ENCODE results near the gene ZNF580.
A peak's percentile ranks its signal among the peaks of the same experiment; 100 is the strongest.

Gene ZNF580

DNA sequence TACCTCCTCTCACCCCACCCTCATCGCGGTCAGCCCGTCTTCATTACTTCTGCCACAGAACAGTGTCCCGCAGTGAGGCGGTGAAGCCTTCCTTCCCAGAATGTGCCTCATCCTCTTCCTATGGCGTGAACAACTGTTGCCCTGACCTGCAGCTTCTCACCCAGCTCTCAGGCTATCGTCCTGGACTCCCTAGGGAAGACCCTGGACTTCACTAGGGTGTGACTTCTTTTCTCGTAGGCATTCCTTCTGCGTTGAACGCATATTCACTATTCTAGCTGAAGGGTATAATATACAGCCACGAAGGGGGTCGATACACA, 34.4 kb upstream of the ZNF580 start:
- DNase-seq (ENCODE audit: low read depth): no peak

- no peak for DNase-seq (ENCODE audit: low read depth)
Observed at GRCh38 chr19:55606817-55607216, 34.0 kb upstream of the ZNF580 start.

DNA sequence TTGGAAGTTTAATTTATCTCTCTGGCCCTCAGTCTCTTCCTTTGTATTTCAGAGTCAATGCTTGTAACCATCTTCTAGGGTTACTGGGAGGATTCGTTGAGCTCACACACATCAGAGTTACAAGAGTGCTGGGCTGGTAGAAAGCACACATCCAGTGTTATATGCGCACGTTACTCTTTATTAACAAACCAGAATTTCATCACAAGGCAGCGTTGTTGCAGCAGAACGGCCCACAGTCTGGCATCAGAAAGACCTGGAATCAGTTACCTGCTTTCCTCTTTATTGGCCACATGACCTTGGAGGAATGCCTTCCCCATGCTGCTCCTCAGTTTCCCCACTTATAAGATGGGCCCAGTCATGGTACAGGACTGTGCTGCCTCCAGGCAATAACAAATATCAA, 31.5 kb upstream of the ZNF580 start:
- DNase-seq (ENCODE audit: low read depth): no peak

DNA sequence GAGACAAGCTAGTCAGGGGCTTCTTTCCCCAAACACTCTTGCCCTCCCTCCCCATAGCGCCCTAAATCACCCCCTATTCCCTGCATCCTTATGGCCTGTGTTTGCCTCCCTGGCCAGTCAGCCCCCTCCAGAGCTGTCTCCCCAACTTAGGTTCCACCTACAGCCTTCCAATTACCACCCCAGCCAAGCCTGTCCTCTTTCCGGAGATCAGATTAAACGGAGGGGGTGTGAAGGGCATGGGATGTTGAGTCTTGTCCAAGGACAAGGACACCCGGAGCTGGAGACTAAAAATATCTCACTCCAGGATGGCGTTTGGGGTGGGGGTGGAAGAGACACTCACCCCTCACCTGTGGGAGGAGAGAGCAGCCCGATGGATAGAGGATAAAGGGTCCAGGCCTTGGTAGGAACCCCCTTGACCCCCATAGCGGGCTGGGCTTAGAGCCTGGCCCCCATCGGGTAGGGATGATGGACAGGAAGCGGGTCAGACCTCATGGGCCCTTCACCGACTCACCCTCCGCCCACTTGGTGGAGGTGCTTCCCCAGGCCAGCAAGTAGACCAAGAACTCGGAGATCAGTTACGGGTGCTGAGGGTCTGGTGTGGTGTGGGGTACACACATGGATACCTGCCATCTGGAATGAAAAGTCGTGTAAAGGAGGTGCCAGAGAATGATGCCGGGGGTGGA, 29.4 kb upstream of the ZNF580 start:
- no peak for DNase-seq (ENCODE audit: low read depth)

- no peak for DNase-seq (ENCODE audit: low read depth)
Observed at GRCh38 chr19:55611983-55612645, 28.7 kb upstream of the ZNF580 start.

- no peak for DNase-seq (ENCODE audit: low read depth)
Observed at GRCh38 chr19:55613396-55613795, 27.4 kb upstream of the ZNF580 start.

GRCh38 chr19:55613930-55614710, 26.7 kb upstream of the ZNF580 start:
- no peak for DNase-seq (ENCODE audit: low read depth)

DNA sequence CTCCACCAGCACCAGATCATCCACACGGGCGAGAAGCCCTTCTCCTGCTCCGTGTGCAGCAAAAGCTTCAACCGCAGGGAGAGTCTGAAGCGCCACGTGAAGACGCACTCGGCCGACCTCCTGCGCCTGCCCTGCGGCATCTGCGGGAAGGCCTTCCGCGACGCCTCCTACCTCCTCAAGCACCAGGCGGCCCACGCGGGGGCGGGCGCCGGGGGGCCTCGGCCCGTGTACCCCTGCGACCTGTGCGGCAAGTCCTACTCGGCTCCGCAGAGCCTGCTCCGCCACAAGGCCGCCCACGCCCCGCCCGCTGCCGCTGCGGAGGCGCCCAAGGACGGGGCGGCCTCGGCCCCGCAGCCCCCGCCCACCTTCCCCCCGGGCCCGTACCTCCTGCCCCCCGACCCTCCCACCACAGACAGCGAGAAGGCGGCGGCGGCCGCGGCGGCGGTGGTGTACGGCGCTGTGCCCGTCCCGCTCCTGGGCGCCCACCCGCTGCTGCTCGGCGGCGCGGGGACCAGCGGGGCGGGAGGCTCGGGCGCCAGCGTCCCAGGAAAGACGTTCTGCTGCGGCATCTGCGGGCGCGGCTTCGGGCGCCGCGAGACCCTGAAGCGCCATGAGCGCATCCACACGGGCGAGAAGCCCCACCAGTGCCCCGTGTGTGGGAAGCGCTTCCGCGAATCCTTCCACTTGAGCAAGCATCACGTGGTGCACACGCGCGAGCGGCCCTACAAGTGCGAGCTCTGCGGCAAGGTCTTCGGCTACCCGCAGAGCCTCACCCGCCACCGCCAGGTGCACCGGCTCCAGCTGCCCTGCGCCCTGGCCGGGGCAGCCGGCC, 25.9 kb upstream of the ZNF580 start:
- no peak for DNase-seq (ENCODE audit: low read depth)

GRCh38 chr19:55615543-55616394, 25.0 kb upstream of the ZNF580 start:
- no peak for DNase-seq (ENCODE audit: low read depth)

DNA sequence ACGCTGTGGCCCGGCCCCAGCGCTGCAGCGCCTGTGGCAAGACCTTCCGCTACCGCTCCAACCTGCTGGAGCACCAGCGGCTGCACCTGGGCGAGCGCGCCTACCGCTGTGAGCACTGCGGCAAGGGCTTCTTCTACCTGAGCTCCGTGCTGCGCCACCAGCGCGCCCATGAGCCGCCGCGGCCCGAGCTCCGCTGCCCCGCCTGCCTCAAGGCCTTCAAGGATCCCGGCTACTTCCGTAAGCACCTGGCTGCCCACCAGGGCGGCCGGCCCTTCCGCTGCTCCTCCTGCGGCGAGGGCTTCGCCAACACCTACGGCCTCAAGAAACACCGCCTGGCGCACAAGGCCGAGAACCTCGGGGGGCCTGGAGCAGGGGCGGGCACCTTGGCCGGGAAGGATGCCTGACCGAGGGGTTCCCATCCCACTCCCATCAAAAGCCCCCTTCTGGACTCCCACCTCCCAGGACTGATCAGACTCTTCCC, 24.4 kb upstream of the ZNF580 start:
- DNase-seq (ENCODE audit: low read depth): no peak

GRCh38 chr19:55617426-55617825, 23.4 kb upstream of the ZNF580 start:
- DNase-seq (ENCODE audit: low read depth): no peak

DNA sequence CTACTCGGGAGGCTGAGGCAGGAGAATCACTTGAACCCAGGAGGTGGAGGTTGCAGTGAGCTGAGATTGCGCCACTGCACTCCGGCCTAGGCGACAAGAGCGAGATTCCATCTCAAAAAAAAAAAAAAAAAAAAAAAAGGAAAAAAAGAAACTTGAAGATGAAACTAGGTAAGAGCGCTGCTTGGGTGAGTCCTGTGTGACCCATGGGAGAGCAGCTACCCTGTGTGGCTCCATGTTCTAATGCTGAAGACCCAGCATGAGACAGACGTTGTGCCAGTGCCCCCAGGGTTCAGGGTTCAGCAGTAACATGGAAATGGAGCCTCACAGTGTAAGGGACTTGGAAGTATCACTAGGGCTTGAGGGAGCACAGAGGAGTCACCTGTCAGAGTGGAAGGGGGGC, 22.4 kb upstream of the ZNF580 start:
- DNase-seq (ENCODE audit: low read depth): no peak

GRCh38 chr19:55619286-55619685, 21.5 kb upstream of the ZNF580 start:
- DNase-seq (ENCODE audit: low read depth): peak; percentile 39

DNA sequence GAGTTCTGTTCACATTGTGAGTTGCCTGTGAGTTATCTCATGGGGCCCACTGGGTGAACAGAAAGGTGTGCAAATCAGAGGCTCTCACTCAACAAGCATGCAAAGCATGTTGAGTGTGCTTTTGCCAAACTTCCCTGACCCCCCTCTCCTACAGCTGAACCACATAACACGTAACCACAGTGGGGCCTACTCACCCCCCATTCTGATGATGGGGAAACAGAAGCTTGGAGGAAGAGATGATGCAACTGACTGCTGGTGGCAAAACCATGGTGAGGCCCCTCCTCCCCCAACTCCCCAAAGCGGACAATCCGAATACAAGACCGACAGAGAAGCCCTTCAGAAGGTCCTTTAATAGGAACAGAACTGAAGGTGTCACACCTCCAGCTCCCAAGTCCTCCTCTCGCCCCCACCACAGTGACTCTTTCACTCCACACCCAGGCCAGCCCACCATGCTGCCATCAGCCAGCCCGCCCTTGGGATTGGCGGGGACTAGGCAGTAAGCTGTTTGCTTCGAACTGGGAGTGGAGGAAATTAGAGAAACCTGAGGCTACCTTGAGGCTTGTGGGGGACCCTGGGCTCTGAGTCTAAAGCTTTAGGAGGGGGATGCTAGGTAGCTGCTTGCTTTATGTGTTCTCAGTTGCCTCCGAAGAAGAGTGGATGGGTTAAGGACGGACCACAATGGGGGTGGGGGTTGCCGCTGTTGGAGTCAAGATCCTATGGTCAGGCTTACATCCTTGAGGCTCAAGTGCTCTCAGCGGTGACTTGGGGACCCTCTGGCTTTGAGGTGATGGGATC, 20.2 kb upstream of the ZNF580 start:
- no peak for DNase-seq (ENCODE audit: low read depth)

DNA sequence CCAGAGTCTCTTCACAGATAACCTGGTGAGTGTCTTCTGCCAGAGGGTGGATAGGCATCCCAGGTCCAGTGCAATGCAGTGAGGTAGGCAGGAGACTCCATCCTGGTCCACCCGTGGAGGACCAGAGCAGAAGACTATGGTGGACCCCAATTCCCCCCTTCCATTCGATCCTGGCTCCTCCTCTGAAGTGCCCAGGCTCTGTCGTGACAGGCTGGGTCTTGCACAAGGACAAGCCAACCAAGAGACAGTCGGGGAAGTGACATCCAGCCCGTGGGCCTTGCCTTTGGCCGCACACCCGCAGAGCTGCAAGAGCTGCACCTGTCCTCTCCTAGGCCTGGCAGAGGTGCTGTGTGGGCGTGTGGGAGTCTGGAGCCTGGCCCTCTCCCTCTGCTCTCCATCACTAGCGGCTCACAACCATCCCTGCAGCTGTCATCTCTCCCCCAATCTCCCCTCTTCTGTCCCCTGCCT, 19.6 kb upstream of the ZNF580 start:
- no peak for DNase-seq (ENCODE audit: low read depth)

- DNase-seq (ENCODE audit: low read depth): no peak
Observed at GRCh38 chr19:55621673-55622231, 19.1 kb upstream of the ZNF580 start.

- no peak for DNase-seq (ENCODE audit: low read depth)
Observed at GRCh38 chr19:55622242-55622969, 18.4 kb upstream of the ZNF580 start.

GRCh38 chr19:55623130-55623529, 17.7 kb upstream of the ZNF580 start:
- no peak for DNase-seq (ENCODE audit: low read depth)

GRCh38 chr19:55623561-55623960, 17.2 kb upstream of the ZNF580 start:
- no peak for DNase-seq (ENCODE audit: low read depth)

Measured in EH (cell line).